OCI-LY1 (cell line): ENCODE results near the gene SORT1.

Source experiments
- EZH2 ChIP-seq: fragments of 200-600 bp; sonication (generic), shearing (Covaris generic); IDR thresholded peaks from 2 replicates; pipeline ENCODE4 v1.8.0; 2017; ENCODE audit warnings: borderline replicate concordance, mixed run types, mild to moderate bottlenecking, antibody characterized with exemption, low read length, moderate library complexity, mixed read lengths
- TF ChIP-seq, protein P1 (sequence below): fragments of 200-600 bp; sonication (generic), shearing (Covaris generic); IDR thresholded peaks from 2 replicates; pipeline ENCODE4 v1.5.1; 2017; ENCODE audit warnings: mild to moderate bottlenecking, antibody characterized with exemption, low read length, moderate library complexity, mixed read lengths

DNA sequence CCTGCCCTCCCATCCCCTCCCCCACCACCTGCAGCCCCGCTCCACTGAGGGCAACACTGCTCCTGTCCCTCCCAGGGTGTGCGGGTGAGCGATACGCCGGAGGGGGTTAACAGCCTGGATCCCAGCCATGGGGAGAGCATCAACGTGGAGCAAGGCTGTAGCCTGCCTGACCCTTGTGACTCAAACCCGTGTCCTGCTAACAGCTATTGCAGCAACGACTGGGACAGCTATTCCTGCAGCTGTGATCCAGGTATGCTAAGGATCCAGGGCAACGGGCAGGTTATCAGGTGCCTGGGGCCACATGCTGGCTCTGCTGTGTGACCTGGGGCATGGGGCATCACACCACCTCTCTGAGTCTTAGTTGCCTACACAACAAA, 133.4 kb downstream of the SORT1 start:
- TF ChIP-seq, protein P1, sequence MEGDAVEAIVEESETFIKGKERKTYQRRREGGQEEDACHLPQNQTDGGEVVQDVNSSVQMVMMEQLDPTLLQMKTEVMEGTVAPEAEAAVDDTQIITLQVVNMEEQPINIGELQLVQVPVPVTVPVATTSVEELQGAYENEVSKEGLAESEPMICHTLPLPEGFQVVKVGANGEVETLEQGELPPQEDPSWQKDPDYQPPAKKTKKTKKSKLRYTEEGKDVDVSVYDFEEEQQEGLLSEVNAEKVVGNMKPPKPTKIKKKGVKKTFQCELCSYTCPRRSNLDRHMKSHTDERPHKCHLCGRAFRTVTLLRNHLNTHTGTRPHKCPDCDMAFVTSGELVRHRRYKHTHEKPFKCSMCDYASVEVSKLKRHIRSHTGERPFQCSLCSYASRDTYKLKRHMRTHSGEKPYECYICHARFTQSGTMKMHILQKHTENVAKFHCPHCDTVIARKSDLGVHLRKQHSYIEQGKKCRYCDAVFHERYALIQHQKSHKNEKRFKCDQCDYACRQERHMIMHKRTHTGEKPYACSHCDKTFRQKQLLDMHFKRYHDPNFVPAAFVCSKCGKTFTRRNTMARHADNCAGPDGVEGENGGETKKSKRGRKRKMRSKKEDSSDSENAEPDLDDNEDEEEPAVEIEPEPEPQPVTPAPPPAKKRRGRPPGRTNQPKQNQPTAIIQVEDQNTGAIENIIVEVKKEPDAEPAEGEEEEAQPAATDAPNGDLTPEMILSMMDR: no peak
- TF ChIP-seq EZH2: no peak
